Fibroblast of skin of left quadriceps (primary cell): ENCODE data around the gene GLRX3.
A peak's percentile ranks its signal among the peaks of the same experiment; 100 is the strongest.
"Not testable (repeated sequence)": the region's sequence is repeated elsewhere in the genome, so short reads cannot be mapped to it uniquely, and the experiment has no call there.

ENCODE experiments used
- DNase-seq, 2 experiments: peaks; one replicate each; pipeline ENCODE4 v3.0.0-alpha.2; 2013; ENCODE audit warnings: low read depth in 2 of 2

Gene GLRX3

GRCh38 chr10:130136226-130137089 is at the start of gene GLRX3:
TSS of gene GLRX3 (plus strand) at chr10:130136391. CDS start at chr10:130136421, 30 bp downstream.
- DNase-seq, result peak; percentile 57 to 59

- DNase-seq, result not testable (repeated sequence)
Measured at GRCh38 chr10:130090565-130090964, 45.6 kb upstream of the GLRX3 start.

DNA sequence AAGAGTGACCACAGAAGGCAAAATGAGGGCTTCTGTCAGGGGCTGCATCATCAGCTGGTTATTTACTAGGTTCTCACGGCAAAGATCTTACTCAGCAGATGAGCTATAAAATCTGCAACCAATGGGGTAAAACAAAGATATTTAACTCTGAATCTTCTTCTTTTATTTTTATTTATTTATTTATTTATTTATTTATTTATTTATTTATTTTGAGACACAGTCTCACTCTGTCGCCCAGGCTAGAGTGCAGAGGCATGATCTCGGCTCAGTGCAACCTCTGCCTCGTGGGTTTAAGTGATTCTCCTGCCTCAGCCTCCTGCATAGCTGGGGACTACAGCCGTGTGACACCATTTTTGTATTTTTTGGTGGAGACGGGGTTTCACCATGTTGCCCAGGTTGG is 36.8 kb upstream of the GLRX3 start:
- DNase-seq, result no peak

DNA sequence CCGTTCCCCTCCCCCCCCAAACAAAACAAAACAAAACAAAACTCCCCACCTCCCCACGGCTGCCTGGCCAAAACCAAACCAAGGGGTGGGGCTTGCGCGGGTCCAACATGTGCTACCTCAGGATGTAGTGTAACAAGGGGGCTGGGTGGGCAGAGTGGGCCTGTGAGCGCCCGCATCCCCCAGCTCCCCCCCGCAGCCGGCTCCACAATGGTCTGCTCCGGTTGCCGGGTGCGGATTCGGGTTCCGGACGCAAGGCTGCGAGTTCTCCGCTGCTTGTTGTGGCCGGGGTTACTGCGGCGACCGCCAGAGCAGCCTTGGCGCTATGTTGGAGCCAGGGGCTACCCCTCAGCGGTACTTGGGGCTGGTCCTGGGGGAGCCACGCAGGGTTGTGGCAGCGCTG is 30.5 kb upstream of the GLRX3 start:
- no peak for DNase-seq

GRCh38 chr10:130108146-130108545 is 28.0 kb upstream of the GLRX3 start:
- not testable (repeated sequence) for DNase-seq

DNA sequence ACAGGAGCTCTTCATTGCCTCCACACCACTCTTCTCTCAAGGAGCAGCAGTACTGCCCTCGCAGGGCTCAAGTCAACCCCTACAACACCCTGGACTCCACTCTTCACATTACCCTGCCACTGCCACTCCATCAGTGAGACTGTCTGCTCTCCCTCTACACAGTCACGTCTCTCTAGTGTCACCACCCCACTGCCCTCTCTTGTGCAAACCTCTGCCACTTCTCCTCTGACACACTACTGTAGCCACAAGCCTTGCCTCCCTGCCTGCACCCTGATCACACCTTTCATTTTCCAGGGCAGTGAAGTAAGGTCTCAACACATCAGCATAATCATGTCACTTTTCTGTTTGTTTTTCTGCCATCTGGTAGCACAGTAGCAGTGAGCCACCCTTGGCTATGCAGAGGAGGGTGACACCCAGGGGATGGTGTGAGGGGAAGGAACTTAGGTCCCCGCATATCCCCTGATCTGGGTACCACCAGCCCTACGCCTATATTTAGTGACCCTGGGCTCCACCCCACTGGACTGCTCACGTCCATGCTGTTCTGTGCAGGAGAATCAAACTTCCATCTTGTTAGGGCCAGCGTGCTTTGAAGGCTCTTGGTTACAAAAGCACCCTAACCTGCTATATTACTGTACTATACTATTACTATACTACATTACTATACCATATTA is 27.1 kb upstream of the GLRX3 start:
- DNase-seq, result no peak

- DNase-seq, result peak; percentile 75 to 78
Measured at GRCh38 chr10:130109796-130110245, 26.4 kb upstream of the GLRX3 start.

DNA sequence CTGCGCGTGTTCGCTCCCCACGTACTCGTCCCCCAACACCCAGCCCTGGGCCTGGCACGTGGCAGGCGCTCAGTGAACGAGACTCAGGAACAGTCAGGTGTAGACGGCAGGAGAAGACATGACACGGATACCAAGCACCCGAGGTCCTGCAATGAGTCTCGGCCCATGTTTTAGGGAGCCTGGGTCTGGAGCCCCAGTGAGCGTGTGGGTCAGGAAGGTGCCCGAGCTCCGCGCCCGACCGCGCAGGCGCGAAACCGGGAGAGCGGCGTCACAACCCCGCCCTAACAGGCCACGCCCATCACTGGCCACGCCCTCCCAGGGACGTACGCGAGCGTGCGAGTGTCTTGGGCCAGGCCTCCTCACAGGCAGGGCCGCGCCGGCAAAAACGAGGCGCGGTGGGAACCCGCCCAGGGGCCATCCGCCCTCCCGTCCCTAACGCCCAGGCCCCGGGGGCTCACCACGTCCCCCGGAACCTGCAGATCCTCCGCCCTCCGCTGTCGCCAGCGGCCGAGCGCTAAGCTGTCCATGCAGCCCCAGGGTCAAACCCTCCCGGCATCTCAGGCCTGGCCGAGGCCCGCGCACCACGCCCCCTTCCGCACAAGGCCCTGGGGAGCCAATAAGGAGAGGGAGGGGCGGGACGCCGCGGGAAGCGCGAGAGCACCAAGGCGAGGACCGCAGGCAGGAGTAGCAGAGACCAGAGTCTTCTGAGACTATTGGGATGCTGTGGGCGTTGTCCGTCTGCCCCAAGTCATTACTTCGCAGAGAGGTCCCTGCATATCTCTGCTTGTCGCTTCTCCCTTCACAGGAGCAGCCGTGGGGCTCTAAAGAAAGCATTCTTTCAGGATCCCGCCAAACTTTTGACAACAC is 25.7 kb upstream of the GLRX3 start, which contains the start of gene C10orf143:
Gene C10orf143, minus strand, starts transcription at position 585 of the 867 bp plus-strand sequence. Its CDS starts 58 bp downstream, at position 527.
- DNase-seq, result peak; percentile 93

DNA sequence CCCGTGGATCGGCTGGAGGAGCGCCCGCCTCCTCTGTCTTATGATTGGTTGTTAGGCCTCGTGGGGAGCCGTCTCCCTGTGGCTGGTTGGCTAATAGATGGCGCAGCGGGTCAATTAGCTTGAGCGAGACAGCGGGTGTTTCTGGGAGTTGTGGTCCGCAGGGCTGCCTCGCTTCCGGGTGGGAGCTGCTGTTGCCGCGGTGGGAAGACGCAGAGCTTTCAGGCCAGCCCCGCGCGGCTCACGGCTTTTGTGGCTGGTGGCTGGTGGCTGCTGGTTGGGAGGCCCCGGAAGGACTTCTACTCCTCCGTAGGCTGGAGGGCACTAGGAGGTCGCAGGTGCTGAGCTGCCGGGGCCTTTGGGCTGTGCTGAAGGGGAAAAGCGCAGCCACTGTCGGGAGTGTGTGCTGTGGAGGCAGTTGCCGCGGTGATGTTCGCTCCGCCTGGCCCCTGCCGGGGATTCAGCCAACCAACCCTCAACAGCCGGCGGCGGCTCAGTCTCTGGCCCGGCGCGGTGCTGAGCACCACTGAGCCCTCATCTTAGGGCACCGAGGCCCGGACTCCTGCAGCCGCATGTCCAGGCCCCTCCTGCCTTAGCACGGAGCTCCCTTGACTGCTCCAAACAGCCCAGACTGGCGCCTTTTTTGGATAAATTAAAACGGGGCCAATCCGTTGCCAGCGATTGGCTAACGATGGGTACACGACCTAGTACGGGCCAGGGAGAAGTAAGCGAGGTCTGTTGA is 24.9 kb upstream of the GLRX3 start:
- DNase-seq, result peak; percentile 95 to 97

- no peak for DNase-seq
Measured at GRCh38 chr10:130111852-130112180, 24.4 kb upstream of the GLRX3 start.

- DNase-seq, result no peak
Measured at GRCh38 chr10:130112821-130113220, 23.4 kb upstream of the GLRX3 start.

DNA sequence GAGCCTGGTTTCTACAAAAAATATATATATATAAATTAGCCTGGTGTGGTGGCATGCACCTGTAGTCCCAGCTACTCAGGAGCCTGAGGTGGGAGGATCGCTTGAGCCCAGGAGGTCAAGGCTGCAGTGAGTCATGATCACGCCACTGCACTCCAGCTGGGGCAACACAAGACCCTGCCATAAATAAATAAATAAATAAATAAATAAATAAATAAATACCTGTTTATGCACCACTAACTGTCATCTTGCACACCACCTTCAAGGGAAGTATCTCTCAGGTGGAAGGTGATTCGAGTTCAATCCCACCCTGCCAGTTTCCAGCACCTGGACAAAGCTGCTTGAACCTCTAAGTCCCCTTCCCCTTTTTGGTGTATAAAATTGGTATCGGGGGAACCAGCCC is 19.2 kb upstream of the GLRX3 start:
- DNase-seq, result not testable (repeated sequence)

DNA sequence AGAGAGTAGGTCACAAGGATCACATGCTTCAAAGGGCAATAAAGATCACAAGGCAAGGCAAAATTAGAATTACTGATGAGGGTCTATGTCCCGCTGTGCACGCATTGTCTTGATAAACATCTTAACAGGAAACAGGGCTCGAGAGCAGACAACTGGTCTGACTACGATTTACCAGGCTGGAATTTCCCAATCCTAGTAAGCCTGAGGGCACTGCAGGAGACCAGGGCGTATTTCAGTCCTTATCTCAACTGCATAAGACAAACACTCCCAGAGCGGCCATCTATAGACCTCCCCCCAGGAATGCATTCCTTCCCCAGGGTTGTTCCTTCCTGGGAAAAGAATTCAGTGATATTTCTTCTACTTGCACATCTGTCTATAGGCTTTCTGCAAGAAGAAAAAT is 18.7 kb upstream of the GLRX3 start:
- not testable (repeated sequence) for DNase-seq

DNA sequence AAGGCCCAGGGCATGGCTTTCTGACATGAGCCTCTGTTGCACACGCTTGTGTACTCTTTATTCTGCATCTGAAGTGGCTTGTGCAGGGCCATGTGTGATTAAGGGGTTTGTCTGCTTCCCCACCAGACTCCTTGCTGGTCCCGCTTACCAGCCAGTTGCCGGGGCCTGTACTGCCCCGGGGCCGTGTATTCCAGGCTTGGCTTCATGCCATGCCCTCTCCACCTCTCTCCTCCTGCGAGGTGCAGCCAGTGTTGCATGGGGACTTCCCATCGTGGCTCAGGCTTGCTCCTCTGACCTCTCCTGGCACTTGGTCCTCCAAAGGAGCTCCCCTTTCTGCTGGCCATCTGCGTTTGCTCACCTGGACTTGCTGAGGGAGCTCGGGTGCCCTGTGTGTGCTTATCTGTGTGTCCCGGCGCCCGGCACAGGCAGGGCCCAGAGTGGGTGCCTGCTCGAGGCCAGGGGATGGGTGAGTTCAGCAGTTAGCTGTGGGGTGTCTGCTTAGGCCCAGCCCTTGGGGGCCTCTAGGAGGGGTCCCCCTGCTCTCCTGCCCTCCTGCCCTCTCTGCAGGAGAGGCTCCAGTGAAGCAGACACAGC is 14.6 kb upstream of the GLRX3 start:
- no peak for DNase-seq

DNA sequence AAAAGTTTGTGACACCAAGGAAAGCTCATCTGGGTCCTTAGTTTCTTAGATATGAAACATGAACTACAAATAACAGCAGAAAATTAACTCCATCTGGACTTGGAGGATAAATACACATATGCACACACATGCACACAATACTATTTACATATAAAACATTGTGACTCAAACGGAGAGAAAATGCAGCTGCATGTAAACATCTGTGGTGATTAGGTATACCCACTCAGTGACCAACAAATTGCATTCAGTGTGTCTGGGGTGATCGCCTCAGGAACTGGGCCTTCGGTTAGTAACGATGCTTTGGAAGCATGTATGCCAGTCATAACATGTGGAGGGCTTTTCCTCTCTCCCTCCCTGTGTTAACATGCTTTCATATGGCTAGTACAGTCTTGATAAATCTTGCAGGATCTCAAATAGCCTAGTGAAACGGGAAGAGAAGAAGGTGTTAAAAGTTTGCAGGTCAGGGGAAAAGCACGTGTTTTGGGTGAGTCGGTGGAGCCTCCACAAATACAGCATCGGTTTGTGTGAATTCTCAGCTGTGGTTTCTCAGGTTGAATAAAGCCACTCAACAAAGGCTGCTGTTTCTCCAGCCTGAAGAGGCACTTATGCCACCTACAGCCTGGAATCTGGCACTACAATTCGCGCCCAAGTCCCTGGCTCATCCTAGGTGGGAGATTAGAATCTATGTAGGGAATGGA is 8.7 kb upstream of the GLRX3 start:
- DNase-seq, result peak; percentile 30

GRCh38 chr10:130128062-130128781 is 8.0 kb upstream of the GLRX3 start:
- no peak for DNase-seq

- no peak for DNase-seq
Measured at GRCh38 chr10:130128922-130129321, 7.3 kb upstream of the GLRX3 start.

- no peak for DNase-seq
Measured at GRCh38 chr10:130135676-130136225, 440 bp upstream of the GLRX3 start.

- no peak for DNase-seq
Measured at GRCh38 chr10:130137090-130137448, 878 bp downstream of the GLRX3 start.
